GM12873 (cell line): ENCODE measurements around the gene ERC2.
A peak's percentile ranks its signal among the peaks of the same experiment; 100 is the strongest.

ENCODE experiments used
- TF ChIP-seq, protein P1 (sequence below): IDR thresholded peaks from 2 replicates; pipeline ENCODE4 v1.5.1; 2012; ENCODE audit warnings: low read depth, mild to moderate bottlenecking, moderate library complexity, low read length, control low read depth; ENCODE audit not compliant: insufficient read depth; ENCODE audit errors: missing control alignments

The ERC2 gene

DNA sequence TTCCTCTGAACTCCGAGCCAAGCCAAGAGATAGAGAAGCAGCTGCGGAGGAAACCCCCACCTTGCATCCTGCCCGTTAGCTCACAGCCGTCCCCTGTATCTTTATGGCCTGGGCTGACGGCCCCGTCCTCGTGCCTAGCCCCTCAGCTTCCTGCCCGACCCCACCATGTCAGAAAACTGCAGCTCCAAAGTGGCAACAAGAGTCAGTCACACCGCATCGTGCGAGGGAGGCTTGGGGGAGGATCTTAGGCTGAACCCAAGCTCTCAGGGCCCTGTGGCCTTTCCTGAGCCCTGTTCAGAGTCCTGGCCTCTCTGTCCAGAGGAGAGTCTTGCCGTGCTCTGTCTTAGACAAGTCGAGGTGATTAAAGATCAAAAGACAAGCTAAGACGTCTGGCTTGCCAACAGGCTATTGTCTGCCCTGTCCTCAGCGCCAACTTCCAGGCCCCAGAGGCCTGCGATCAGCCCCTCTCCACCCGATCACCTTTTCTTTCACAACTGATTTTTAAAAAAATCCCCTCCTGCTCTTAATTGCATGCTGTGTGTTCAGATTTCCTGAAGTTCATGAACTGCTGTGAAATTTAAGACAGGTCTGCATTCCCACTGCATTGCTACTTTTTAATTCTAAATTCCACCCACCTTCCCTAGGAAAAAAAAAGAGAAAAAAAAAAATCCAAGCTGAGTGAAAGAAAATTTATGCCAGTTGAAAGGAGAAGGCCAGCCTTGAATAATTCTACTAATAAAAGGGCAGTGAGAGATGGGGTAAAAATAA, 891.5 kb downstream of the ERC2 start:
- TF ChIP-seq, protein P1, sequence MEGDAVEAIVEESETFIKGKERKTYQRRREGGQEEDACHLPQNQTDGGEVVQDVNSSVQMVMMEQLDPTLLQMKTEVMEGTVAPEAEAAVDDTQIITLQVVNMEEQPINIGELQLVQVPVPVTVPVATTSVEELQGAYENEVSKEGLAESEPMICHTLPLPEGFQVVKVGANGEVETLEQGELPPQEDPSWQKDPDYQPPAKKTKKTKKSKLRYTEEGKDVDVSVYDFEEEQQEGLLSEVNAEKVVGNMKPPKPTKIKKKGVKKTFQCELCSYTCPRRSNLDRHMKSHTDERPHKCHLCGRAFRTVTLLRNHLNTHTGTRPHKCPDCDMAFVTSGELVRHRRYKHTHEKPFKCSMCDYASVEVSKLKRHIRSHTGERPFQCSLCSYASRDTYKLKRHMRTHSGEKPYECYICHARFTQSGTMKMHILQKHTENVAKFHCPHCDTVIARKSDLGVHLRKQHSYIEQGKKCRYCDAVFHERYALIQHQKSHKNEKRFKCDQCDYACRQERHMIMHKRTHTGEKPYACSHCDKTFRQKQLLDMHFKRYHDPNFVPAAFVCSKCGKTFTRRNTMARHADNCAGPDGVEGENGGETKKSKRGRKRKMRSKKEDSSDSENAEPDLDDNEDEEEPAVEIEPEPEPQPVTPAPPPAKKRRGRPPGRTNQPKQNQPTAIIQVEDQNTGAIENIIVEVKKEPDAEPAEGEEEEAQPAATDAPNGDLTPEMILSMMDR = no peak

DNA sequence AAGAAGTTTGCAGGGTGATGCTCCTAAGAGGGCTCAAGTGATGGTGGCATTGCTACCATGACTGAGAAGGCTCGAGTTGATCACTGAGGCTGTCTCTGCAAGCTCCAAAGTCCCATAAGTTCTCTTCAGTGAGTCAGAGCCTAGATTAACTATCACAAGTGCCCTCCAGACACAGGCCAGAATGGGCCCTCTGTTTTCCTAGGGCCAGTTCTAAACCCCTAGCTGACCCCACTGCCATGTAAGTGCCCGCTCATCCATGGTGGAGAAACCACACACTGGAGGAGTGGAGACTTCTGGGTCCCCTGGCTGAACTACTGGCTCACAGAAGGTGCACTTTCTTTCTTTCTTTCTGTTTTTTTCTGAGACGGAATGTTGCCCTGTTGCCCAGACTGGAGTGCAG, 893.6 kb downstream of the ERC2 start:
- TF ChIP-seq, protein P1 = no peak

DNA sequence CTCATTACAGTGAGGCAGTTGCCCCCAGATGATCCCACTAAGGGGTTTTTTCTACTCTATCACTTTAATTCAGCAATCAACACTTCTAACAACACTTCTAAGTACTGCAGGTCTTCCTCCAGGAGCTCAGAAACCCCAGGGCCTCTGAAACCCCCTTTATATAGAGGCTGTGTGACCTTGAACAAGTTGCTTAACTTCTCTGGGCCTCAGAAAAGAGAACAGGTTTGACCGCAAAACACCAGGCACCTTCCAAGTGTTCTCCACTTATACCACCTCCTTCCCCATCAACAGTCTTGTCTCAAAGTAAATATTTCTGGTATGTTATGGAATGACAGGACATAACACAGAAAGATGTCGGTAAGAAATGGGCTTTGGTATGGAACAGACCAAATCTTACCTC, 895.5 kb downstream of the ERC2 start:
- TF ChIP-seq, protein P1 = no peak

DNA sequence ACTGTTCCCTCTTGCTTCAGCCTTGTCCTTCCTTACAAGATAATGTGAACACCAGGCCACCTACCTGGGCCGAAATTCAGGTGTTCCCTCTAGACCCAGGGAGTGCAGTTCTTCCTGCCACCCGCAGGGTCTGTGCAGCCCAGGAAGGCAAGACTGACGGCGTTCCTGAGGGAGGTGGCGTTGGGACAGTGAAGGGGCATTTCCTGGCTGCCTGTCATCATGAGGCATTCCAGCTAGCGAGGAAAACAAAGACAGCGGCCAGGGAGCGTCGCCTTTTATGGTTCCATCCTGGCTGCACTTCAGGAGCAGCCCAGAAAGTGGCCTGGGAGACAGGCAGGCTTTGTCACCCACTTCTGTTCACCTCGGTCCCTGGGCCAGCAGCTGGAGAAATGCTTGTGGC, 896.4 kb downstream of the ERC2 start:
- TF ChIP-seq, protein P1 = peak; percentile 12

DNA sequence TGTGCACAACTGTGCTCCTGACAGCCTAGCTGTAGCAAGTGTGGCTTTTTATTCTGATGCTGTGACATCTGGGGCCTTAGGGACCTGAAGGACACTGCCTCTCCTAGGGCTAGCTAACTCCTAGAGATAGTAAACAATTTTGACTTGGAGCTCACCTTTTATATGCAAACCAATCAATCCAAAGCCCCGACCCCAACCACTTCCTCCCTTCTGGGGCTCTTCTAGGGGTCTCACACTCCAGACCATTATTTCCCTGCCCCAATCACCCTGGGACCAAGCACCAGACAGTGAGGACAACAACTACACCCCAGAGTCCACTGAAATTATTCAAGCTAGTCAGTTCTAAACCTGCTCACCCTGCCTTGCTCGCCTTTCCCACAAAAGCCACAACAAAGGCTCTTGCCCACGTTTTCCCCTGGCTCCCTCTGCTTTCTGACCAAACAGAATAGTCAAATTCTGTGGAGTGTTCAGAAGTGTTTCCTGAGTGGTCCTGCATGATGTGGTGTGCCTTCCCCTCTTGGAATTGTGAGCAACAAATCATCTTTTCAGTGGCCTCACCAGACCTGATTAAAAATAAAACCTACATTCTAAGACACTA, 897.0 kb downstream of the ERC2 start:
- TF ChIP-seq, protein P1 = no peak

DNA sequence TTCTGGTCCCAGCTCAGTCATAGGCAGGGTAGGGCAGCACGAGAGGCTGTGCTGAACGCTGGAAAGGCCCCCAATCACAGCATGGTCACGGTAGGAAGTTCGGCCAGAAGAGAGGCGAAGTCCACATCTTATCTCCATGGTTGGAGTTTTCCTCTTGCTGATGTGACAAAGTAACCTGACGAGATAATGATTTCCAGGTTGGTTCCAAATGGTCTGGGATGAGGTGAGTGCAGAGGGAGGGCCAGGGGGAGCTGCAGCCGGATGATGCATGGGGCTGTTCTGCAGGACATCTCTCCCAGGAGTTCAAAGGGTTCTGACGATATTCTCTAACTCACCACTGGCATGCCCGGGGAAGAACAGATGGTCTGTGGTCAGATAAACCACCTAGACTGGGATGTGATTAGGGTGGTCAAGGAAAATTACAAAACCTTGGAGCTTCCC, 898.0 kb downstream of the ERC2 start:
- TF ChIP-seq, protein P1 = no peak

DNA sequence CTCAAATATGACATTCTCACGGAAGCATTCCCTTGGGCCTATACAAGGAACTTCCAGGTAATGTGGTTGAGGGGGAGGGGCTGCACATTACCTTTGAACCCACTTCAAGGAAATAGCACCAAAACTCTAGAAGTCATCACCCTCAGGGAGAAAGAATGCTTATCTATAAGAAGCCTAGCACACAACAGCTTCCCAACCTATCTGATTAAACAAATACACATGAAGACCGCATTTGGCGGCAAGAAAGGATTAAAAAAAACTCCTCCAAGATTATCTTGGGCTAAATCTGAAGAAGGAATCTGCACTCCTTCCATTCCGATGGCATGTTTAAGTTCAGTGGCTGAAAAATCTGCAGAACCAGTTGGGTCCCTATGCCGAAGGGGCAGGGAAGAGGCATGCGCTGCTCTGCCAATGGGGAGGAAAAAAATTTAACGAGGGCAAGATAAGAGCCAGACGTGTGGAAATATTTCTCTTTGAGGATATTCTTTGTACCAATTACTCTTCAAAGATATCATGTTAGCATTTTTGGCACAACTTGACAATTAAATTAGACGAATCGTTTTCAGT, 899.2 kb downstream of the ERC2 start:
- TF ChIP-seq, protein P1 = no peak
